C4-2B (cell line): ENCODE results near the gene DLX2.
A peak's percentile ranks its signal among the peaks of the same experiment; 100 is the strongest.

Source experiments
- ZFX ChIP-seq: fragments of 450-650 bp; IDR thresholded peaks from 2 replicates; pipeline ENCODE4 v1.6.1; 2017
- TF ChIP-seq, protein P1 (sequence below): fragments of 450-650 bp; conservative IDR thresholded peaks from 2 replicates; pipeline ENCODE4 v1.5.1; 2017; ENCODE audit warnings: mild to moderate bottlenecking

DNA sequence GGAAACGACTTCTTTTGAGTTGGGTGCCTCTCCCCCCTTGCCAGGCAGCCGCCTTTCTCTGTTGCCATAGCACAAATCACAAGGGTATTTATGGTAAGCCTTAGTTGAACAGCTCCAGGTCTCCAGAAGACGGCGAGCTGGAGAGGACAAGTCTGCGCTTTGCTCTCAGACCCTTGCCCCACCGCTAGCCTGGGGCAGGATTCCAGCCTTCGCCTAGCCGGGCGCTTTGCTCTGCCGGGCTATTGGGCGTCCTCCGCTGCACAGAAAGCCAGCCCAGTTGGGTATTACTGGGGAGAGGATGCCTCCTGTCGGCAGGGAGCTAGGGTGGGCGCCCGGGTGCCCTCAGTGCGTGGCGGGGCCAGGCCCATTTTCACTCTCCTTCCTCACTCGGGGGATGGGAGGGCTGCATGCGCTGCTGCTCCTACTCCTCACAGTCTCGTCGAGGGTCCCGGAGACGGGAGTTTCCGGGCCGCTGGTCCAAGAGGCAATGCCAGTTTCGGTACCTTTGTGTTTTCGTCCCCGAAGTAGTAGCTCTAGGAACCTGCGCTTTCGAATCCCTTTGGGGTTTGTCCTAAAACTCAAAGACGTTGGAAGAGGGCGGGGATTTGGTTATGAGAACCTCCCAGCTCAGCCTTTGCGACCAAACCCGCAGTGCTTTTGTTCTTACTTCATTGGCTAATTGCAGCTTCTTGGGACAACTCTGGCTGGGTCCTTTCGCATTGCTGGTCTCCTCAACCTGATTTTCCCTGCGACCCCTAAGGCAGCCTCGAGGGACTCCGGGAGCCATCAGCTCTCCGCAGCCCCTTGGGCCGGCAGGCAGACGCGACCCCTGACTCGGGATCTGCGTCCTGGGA, 3.6 kb upstream of the DLX2 start:
- TF ChIP-seq, protein P1, sequence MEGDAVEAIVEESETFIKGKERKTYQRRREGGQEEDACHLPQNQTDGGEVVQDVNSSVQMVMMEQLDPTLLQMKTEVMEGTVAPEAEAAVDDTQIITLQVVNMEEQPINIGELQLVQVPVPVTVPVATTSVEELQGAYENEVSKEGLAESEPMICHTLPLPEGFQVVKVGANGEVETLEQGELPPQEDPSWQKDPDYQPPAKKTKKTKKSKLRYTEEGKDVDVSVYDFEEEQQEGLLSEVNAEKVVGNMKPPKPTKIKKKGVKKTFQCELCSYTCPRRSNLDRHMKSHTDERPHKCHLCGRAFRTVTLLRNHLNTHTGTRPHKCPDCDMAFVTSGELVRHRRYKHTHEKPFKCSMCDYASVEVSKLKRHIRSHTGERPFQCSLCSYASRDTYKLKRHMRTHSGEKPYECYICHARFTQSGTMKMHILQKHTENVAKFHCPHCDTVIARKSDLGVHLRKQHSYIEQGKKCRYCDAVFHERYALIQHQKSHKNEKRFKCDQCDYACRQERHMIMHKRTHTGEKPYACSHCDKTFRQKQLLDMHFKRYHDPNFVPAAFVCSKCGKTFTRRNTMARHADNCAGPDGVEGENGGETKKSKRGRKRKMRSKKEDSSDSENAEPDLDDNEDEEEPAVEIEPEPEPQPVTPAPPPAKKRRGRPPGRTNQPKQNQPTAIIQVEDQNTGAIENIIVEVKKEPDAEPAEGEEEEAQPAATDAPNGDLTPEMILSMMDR = peak; percentile 14; the same call in 1 of the 2 replicates
- no peak for TF ChIP-seq ZFX
